HPDE6-E6E7 (cell line): ENCODE measurements around the gene PTK6.
A peak's percentile ranks its signal among the peaks of the same experiment; 100 is the strongest.

Experiments
- DNase-seq: peaks from one replicate; pipeline ENCODE4 v3.0.0; 2011; ENCODE audit warnings: missing footprints; ENCODE audit errors: extremely low spot score

The PTK6 gene

GRCh38 chr20:63543131-63543530 lies 6.0 kb upstream of the PTK6 start:
- no peak for DNase-seq

DNA sequence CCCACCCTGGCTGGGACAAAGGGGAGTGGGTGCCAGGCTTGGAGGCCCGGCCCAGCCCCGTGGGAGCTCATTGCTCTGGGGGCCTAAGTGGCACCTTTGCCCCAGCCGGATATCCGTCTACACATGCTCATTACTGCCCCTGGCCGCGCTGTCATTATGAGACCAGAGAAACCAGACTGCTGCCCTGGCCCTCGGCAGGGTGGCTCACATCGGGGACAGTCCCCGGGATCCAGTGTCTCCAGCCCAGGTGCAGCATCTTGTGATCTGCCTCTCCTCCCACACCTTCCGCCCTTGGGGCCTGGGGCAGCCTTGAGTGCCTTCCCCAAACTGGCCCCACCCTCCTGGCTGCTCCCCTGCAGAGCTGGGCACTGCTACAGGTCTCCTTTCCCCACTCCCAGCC lies 5.5 kb upstream of the PTK6 start:
- no peak for DNase-seq

- no peak for DNase-seq
These were observed 4.9 kb upstream of the PTK6 start for GRCh38 chr20:63542031-63542559.

GRCh38 chr20:63541371-63541770 lies 4.2 kb upstream of the PTK6 start:
- DNase-seq: no peak

DNA sequence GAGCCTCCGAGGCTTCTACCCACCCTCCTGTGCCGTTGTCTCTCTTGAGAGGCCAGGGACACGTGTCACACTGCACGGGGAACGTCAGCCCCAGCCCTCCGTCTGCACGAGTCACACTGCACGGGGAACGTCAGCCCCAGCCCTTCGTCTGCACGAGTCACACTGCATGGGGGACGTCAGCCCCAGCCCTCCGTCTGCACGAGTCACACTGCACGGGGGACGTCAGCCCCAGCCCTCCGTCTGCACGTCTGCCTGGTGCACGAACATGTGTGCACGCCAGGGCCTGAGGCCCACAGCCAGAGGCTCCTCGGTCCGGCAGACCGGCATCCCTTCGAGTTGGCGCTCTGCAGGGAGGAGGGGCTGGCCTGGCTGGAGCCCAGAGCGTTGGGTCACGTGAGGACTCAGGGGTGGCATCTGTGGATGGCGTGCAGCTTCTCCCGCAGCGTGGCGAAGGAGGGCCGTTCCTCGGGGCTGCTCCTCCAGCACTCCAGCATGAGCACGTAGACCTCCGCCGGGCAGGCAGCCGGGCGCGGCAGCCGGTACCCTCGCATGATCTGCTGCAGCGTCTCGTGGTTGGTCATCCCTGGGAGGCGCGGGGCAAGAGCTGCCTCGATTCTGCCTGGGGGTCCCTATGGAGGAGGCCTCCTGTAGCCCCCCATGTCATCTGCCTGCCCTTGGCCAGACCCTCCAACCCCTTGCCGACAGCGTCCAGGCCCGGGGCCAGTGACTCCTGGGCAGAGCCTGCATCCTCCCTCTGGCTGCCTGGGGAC lies 3.4 kb upstream of the PTK6 start:
- DNase-seq: no peak

GRCh38 chr20:63539441-63540370 lies 2.5 kb upstream of the PTK6 start:
- no peak for DNase-seq

DNA sequence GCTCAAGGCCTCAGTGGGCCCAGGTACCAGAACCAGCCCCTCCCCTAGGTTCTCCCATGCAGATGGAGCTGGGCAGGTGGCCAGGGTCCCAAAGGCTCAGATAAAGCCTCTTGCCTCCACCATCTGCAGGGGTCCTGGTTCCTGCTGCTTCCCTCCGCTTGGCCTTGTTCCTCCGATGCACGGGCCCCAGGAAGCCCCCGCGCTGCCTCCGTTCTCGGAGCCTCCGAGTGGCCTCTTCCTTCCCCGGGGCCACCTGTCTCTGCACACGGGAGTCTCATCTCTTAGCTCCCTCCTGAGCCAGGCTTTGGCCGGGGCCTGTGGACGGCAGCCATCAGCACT lies 1.9 kb upstream of the PTK6 start:
- DNase-seq: no peak

GRCh38 chr20:63538204-63539091 lies 1.3 kb upstream of the PTK6 start:
- peak; percentile 95 for DNase-seq

DNA sequence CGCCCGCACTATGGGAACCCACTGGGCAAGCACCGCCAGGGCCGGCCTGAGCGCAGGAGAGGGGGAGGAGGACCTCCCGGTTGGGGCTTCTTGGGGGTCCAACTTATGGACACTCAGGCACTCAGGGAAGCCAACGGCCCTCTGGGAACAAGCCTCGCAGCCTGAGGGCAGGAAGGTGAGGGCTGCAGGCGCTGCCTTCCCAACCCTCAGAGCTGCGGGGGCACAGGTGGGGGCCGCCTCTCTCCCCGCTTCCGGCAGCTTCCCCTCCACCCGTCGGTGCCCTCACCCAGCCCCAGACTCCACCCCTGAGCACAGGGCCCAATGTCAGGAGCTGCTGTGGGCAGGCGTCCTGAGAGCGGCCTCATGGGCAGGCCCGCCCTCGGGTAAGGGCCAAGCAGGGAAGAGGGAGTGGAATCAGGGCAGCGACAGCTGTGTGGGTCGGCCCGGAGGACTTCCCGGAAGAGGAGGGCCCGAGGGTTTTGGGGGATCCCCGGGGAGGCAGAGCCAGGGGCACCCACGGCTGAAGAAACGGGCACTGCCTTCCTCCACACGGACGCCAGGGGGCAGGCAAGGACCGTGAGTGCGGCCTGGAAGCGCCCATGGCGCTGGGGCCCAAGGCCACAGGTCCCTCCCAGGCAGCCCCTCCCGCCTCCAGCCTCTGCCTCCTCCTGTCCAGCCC lies 488 bp upstream of the PTK6 start:
- DNase-seq: peak; percentile 100

GRCh38 chr20:63536241-63536977 lies 767 bp downstream of the PTK6 start:
- DNase-seq: peak; percentile 86

DNA sequence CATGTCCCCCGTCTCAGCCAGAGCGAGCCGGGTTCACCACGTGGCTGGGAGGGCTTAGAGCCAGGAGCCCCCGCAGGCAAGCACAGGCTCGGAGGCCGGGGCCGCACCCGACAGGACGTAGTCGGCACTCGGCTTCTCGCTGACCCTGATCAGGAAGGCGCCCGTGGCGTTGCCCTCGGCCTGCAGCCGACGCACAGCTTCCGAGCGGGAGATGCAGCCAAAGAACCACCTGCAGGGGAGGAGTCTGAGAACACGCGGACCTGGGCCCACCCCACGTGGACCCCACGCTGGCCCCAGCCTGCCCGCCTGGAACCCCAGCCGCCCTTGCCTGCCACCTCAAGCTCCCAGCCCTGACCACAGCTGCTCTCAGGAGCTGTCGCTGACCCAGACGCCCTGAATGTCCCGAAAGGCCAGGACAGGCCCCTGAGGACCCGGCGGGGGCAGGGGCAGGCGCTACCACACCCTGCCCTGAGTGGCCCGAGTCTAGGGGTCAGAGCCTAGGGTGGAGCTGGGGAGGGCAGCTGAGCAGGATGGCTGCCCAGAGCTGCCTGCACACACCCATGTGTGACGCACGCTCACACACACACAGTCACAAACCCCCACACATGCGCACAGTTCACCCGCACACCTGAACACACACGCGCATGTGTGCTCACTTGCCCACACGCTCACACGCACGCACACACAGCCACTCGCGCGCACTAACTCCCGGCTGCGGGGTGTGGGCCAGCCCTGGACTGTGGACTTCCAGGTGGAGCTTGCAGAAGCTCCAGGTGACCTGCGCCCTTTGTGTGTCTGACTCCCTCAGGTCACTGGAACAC lies 2.1 kb downstream of the PTK6 start:
- peak; percentile 80 for DNase-seq

DNA sequence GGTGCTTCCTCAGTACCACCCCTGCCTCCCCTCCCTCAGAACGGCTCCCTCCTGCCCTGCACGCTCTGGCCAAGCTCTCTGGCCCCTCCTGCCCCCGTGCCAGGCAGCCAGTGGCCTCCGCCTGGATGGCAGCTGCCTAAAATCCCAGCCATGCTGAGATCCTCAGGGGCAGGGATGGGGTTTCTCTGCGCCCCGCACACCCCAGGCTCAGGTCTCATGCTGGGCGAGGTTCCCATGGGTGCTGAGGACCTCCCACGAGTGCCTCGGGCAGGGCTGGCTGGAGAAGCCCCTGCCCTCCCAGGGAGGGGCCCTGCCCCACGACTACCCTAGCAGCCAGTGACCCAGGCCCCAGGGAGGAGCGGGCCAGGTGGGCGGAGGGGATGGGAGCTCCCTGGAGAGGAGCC lies 2.7 kb downstream of the PTK6 start:
- DNase-seq: no peak

DNA sequence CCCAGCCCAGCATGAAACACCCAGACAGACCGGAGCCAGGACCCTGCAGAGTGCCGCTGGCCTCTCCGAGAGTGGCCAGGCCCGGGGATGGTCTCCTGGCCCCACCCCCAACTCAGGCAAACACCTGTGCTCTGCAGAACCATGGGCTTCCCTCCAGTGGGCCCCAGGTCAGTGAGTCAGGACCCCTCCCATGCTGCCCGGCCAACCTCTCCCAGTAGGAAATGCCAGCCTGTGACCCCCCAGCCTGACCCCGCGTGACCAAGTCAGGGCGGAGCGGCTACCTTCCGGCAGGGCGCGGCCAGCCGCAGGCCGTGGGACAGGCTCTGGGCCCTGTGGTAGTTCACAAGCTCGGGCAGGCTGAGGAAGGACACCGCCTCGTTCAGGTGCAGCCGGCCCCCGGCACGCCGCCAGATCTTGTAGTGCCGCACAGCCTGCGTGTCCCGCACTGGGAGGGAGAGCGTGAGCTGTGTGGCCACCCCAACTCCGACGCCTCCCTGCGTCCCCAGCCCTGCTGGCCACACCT lies 3.2 kb downstream of the PTK6 start:
- peak; percentile 93 for DNase-seq

GRCh38 chr20:63533388-63533787 lies 3.8 kb downstream of the PTK6 start:
- DNase-seq: no peak

GRCh38 chr20:63532449-63532971 lies 4.7 kb downstream of the PTK6 start:
- DNase-seq: no peak

GRCh38 chr20:63531686-63532448 lies 5.3 kb downstream of the PTK6 start:
- DNase-seq: no peak

GRCh38 chr20:63530788-63531160 lies 6.4 kb downstream of the PTK6 start:
- no peak for DNase-seq
